OCI-LY1 (cell line): Measurements from ENCODE around the gene PPP1R1C.

Source experiments
- EZH2 ChIP-seq: fragments of 200-600 bp; sonication (generic), shearing (Covaris generic); IDR thresholded peaks from 2 replicates; pipeline ENCODE4 v1.8.0; 2017; ENCODE audit warnings: borderline replicate concordance, mixed run types, mild to moderate bottlenecking, antibody characterized with exemption, low read length, moderate library complexity, mixed read lengths
- TF ChIP-seq, protein P1 (sequence below): fragments of 200-600 bp; sonication (generic), shearing (Covaris generic); IDR thresholded peaks from 2 replicates; pipeline ENCODE4 v1.5.1; 2017; ENCODE audit warnings: mild to moderate bottlenecking, antibody characterized with exemption, low read length, moderate library complexity, mixed read lengths

DNA sequence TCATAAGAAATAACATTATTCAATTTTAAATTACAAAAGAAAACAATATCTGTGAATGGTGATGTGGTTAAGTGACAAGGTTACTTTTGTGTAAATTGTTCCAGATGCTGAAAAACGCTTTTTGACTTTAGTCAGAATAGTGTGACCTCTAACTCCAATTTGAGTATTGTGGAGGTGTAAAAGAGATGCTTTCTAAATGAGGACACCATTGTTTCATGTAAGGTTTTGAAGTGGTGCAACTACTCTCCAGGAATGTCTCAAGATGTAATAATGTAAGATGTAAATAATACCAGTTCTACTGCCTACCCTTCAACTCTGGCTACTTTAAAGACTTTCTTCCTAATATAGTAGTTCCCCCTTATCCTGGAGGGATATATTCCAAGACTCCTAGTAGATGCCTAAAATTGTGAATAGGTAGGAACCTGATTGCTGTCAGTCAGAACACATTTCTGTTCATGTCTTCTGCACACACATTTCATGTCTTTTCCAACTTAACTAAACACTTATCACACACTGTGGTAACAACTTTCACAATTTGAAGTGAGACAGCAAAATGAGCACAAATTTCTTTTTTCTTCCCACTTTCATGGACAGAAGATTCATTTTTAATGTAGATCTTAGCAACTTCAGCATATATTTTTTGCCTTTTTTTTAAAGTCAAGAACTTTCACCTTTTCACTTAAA lies 39.1 kb upstream of the PPP1R1C start:
- no peak for TF ChIP-seq EZH2
- TF ChIP-seq, protein P1, sequence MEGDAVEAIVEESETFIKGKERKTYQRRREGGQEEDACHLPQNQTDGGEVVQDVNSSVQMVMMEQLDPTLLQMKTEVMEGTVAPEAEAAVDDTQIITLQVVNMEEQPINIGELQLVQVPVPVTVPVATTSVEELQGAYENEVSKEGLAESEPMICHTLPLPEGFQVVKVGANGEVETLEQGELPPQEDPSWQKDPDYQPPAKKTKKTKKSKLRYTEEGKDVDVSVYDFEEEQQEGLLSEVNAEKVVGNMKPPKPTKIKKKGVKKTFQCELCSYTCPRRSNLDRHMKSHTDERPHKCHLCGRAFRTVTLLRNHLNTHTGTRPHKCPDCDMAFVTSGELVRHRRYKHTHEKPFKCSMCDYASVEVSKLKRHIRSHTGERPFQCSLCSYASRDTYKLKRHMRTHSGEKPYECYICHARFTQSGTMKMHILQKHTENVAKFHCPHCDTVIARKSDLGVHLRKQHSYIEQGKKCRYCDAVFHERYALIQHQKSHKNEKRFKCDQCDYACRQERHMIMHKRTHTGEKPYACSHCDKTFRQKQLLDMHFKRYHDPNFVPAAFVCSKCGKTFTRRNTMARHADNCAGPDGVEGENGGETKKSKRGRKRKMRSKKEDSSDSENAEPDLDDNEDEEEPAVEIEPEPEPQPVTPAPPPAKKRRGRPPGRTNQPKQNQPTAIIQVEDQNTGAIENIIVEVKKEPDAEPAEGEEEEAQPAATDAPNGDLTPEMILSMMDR: no peak
